ENCODE data around the gene ST3GAL4. TPM values are rescaled to one million over a fixed set of nuclear protein-coding genes. Genes with fewer than 3 reads are reported as not detected.

Gene ST3GAL4
- total and polyA plus RNA-seq, 9 of the 15 experiments (the other 6 are each of a cell fraction or from before 2014, with no cell fraction given), result 0.27 to 22.9 (median 10.5) TPM

- no peaks in the 10 kb centered on the region for H3K79me2 ChIP-seq (ENCODE audit: control insufficient read depth, insufficient read depth, low read length)
- peak; percentile 72 to 83 (median 74) for DNase-seq (ENCODE audit: extremely low read depth in 1 of 4, low spot score in 3 of 4)
- in situ Hi-C loops (cut with MboI) (loop anchor here (25.0 kb wide), 2 partner anchors 102 to 677 kb away; no protein-coding TSS in a partner anchor), intact Hi-C loops (cut with micrococcal nuclease) (loop anchor here (1.0 to 5.0 kb wide), 5 partner anchors 46 to 170 kb away; no protein-coding TSS in a partner anchor)
- ATAC-seq, result peak; percentile 98
- H3K4me1 ChIP-seq (replicated peaks in 1 of 2; ENCODE audit: control insufficient read depth in 2 of 2, insufficient read depth in 2 of 2, low read length in 2 of 2), result no peaks in the 10 kb centered on the region
- WGBS (ENCODE audit: insufficient coverage, low coverage, missing lambda C conversion rate), result 57% methylated on average over 12 of the region's 12 CpGs
- peak; percentile 94 for FAIRE-seq
- H3K4me2 ChIP-seq (ENCODE audit: insufficient read depth, low read length), result no peak overlapping the region
- no peaks in the 10 kb centered on the region; the same call in 1 of the 2 replicates for H4K20me1 ChIP-seq (replicated peaks; ENCODE audit: control insufficient read depth, insufficient read depth, low read length)
- H3K9me1 ChIP-seq (ENCODE audit: control insufficient read depth, insufficient read depth, low read length), result no peaks in the 10 kb centered on the region
- ChIA-PET CTCF (ENCODE audit: low intra/inter-chr PET ratio) (interaction anchor here (1.4 to 3.6 kb wide), 4 partner anchors 49 to 170 kb away, joined by 5 to 27 read pairs (median 10); no protein-coding TSS in a partner anchor), POLR2A (interaction anchor here (0.6 to 1.1 kb wide), 4 partner anchors 10 to 170 kb away, joined by 3 read pairs; no protein-coding TSS in a partner anchor)
- no peak overlapping the region for H3K27ac ChIP-seq (ENCODE audit: extremely low read depth, low read depth, low read length)
- peaks cover 8% of the 10 kb centered on the region; the same call in 2 of the 3 replicates for H3K36me3 ChIP-seq (ENCODE audit: control insufficient read depth, insufficient read depth, low read length)
- no peaks in the 10 kb centered on the region; a peak in 1 of 5 replicates for H3K27me3 ChIP-seq (ENCODE audit: control insufficient read depth in 2 of 2, insufficient read depth in 2 of 2, low read length in 2 of 2)
- BruUV-seq (replicated peaks), result no TSS peak
- no peak overlapping the region for H3K9ac ChIP-seq (ENCODE audit: insufficient read depth in 1 of 2, low read depth in 2 of 2, low read length in 2 of 2)
- H2AFZ ChIP-seq (ENCODE audit: low read depth, low read length), result no peak overlapping the region
- no peaks in the 10 kb centered on the region for H3K9me3 ChIP-seq (replicated peaks; ENCODE audit: control insufficient read depth, insufficient read depth, low read depth, low read length)
- H3K4me3 ChIP-seq, result no peak overlapping the region
- TF ChIP-seq CREM (IDR thresholded peaks at IDR 0.05; ENCODE audit: low read depth) (0 out of 2 replicates have a peak, but pooled peaks have one; percentile 33), ARID1B (IDR thresholded peaks at IDR 0.05) (no peak), SMC3 (conservative IDR thresholded peaks at IDR 0.05; ENCODE audit: insufficient read depth, low read depth, low read length) (peak; percentile 89), JUND (IDR thresholded peaks at IDR 0.05; ENCODE audit: borderline replicate concordance, low read depth, low read length) (0 out of 2 replicates have a peak, but pooled peaks have one; percentile 19), JUND (tag; IDR thresholded peaks at IDR 0.05; ENCODE audit: borderline replicate concordance, low read depth, low read length) (no peak), ZNF408 (CRISPR knock-in tag; IDR thresholded peaks at IDR 0.05; ENCODE audit: low read depth) (no peak), CBFA2T3 (IDR thresholded peaks at IDR 0.05) (no peak), RB1 (IDR thresholded peaks at IDR 0.05; ENCODE audit: low read depth) (peak; percentile 24; the same call in 1 of the 2 replicates), DEAF1 (CRISPR knock-in tag; IDR thresholded peaks at IDR 0.05) (peak; percentile 83), TEAD4 (IDR thresholded peaks at IDR 0.05; ENCODE audit: low read length) (0 out of 2 replicates have a peak, but pooled peaks have one; percentile 22), TEAD4 (CRISPR knock-in tag; IDR thresholded peaks at IDR 0.05; ENCODE audit: borderline replicate concordance) (no peak), MAZ (CRISPR knock-in tag; conservative IDR thresholded peaks at IDR 0.05 in 1 of 2, IDR thresholded peaks at IDR 0.05 in 1 of 2) (peak in 1 of 2 experiments; percentile 51; a peak in 1 of 4 replicates), RCOR1 (IDR thresholded peaks at IDR 0.05; ENCODE audit: borderline replicate concordance in 1 of 2, low read depth in 2 of 2, low read length in 2 of 2) (peak in 1 of 2 experiments; percentile 40; a peak in 1 of 4 replicates), RBBP5 (IDR thresholded peaks at IDR 0.05; ENCODE audit: borderline replicate concordance, insufficient read depth, low read length, poor library complexity, severe bottlenecking) (no peak), CTCF (IDR thresholded peaks at IDR 0.05 in 2 of 3, conservative IDR thresholded peaks at IDR 0.05 in 1 of 3; ENCODE audit: insufficient read depth in 2 of 3, low read depth in 1 of 3, low read length in 3 of 3) (peak; percentile 85 to 96 (median 92)), NFRKB (IDR thresholded peaks at IDR 0.05; ENCODE audit: low read depth) (no peak), PRPF4 (IDR thresholded peaks at IDR 0.05; ENCODE audit: insufficient read depth, low read depth, low read length, poor library complexity, severe bottlenecking) (no peak), SMAD3 (CRISPR knock-in tag; conservative IDR thresholded peaks at IDR 0.05) (no peak)
Observed at GRCh38 chr11:126310200-126310991, 45.1 kb upstream of the ST3GAL4 start.

All from K562 (cell line).